SK-N-MC (cell line): ENCODE data around the gene OR4Q3.
"Not testable (repeated sequence)": the region's sequence is repeated elsewhere in the genome, so short reads cannot be mapped to it uniquely, and the experiment has no call there.

Experiments used
- DNase-seq: peaks from one replicate; pipeline ENCODE4 v3.0.0-alpha.2; 2011; ENCODE audit warnings: low read depth, low spot score
- H3K27ac ChIP-seq: fragments of 200-600 bp; sonication (generic); 2 replicates; pipeline ENCODE4 v1.5.1; 2016; ENCODE audit warnings: mixed run types
- H3K36me3 ChIP-seq: fragments of 200-600 bp; sonication (generic); 2 replicates; pipeline ENCODE4 v1.6.1; 2017; ENCODE audit warnings: antibody characterized with exemption, low read length, mixed read lengths; ENCODE audit not compliant: insufficient read depth
- H3K4me3 ChIP-seq: fragments of 200-600 bp; sonication (generic); 2 replicates; pipeline ENCODE4 v1.5.1; 2016
- H3K9ac ChIP-seq: fragments of 200-600 bp; sonication (generic); 2 replicates; pipeline ENCODE4 v1.8.0; 2017; ENCODE audit warnings: mixed run types, mixed read lengths; ENCODE audit not compliant: insufficient read length
- H3K9me3 ChIP-seq: fragments of 200-600 bp; sonication (generic); 2 replicates; pipeline ENCODE4 v1.6.1; 2017; ENCODE audit warnings: low read depth, mild to moderate bottlenecking, antibody characterized with exemption, low read length, moderate library complexity, mixed read lengths
- EZH2 ChIP-seq: fragments of 200-600 bp; sonication (generic); IDR thresholded peaks from one replicate; pipeline ENCODE4 v1.6.1; 2017; ENCODE audit warnings: antibody characterized with exemption
- FOXP2 ChIP-seq: optimal IDR thresholded peaks from 2 replicates; pipeline ENCODE3; 2011; ENCODE audit warnings: mild to moderate bottlenecking, moderate library complexity; ENCODE audit not compliant: insufficient read depth; ENCODE audit errors: extremely low read length, control extremely low read depth
- POLR2AphosphoS5 ChIP-seq: IDR thresholded peaks from 2 replicates; pipeline ENCODE4 v1.6.1; 2012; ENCODE audit warnings: mild to moderate bottlenecking, low read depth, low read length, borderline replicate concordance

The OR4Q3 gene

GRCh38 chr14:19775587-19775986, 32.2 kb downstream of the OR4Q3 start:
- no peak overlapping the region for H3K9ac ChIP-seq
- TF ChIP-seq FOXP2 (no peak), EZH2 (no peak), POLR2AphosphoS5 (no peak)
- no peak for DNase-seq
- no peak overlapping the region for H3K4me3 ChIP-seq
- no peaks in the 10 kb centered on the region for H3K36me3 ChIP-seq
- H3K9me3 ChIP-seq: no peaks in the 10 kb centered on the region
- no peak overlapping the region for H3K27ac ChIP-seq

GRCh38 chr14:19785848-19786247, 42.5 kb downstream of the OR4Q3 start:
- H3K36me3 ChIP-seq, H3K9ac ChIP-seq, H3K9me3 ChIP-seq, DNase-seq, H3K27ac ChIP-seq, H3K4me3 ChIP-seq: not testable (repeated sequence)

- DNase-seq, H3K27ac ChIP-seq, H3K9me3 ChIP-seq, H3K9ac ChIP-seq, H3K36me3 ChIP-seq, H3K4me3 ChIP-seq: not testable (repeated sequence)
Measured at GRCh38 chr14:19787318-19787717, 43.9 kb downstream of the OR4Q3 start.

- not testable (repeated sequence) for DNase-seq, H3K36me3 ChIP-seq, H3K9me3 ChIP-seq, H3K27ac ChIP-seq, H3K9ac ChIP-seq, H3K4me3 ChIP-seq
Measured at GRCh38 chr14:19788150-19788549, 44.8 kb downstream of the OR4Q3 start.

GRCh38 chr14:19796520-19797108, 53.2 kb downstream of the OR4Q3 start:
- H3K4me3 ChIP-seq, H3K9ac ChIP-seq, H3K27ac ChIP-seq, H3K9me3 ChIP-seq, H3K36me3 ChIP-seq, DNase-seq: not testable (repeated sequence)
